Body of pancreas (tissue), 4 donors: ENCODE data around the gene LRP8. TPM values are rescaled to one million over a fixed set of nuclear protein-coding genes. Genes with fewer than 3 reads are reported as not detected.

Source experiments
- ATAC-seq: fragments of 150-250 bp; one replicate; pipeline ENCODE4 v1.9.1; 2016
- DNase-seq, 4 donors: peaks; one replicate each; pipeline ENCODE4 v3.0.0-alpha.2; 2019
- H3K27ac ChIP-seq, 4 donors: fragments of 200-600 bp; sonication (generic); 1 replicate in 3 of 4; 2 replicates in 1 of 4; pipeline versions ENCODE4 v1.5.1 to v1.6.1; 2016 to 2019; ENCODE audit warnings: mild to moderate bottlenecking in 1 of 4, mixed read lengths in 1 of 4, moderate library complexity in 1 of 4
- H3K27me3 ChIP-seq, 2 donors: fragments of 200-600 bp; sonication (generic); one replicate each; pipeline ENCODE4 v1.6.0; 2016; ENCODE audit warnings: mild to moderate bottlenecking in 1 of 2
- H3K36me3 ChIP-seq, 2 donors: fragments of 200-600 bp; sonication (generic); replicated peaks in 1 of 2; 2 replicates each; pipeline ENCODE4 v1.5.1; 2016; ENCODE audit warnings: low read depth in 2 of 2; ENCODE audit not compliant: insufficient read depth in 1 of 2
- H3K4me1 ChIP-seq: fragments of 200-600 bp; sonication (generic); one replicate; pipeline ENCODE4 v1.6.0; 2016
- H3K4me3 ChIP-seq, 2 donors: fragments of 200-600 bp; sonication (generic); 1 replicate in 1 of 2; 2 replicates in 1 of 2; pipeline ENCODE4 v1.5.1; 2016 to 2019
- H3K9me3 ChIP-seq, 3 donors: fragments of 200-600 bp; sonication (generic); 1 replicate in 2 of 3; 2 replicates in 1 of 3; pipeline ENCODE4 v1.5.1; 2016
- POLR2A ChIP-seq, 3 donors: fragments of 450-650 bp; IDR thresholded peaks; one replicate each; pipeline ENCODE4 v1.6.1; 2016; ENCODE audit warnings: antibody characterized with exemption in 3 of 3, mild to moderate bottlenecking in 2 of 3
- WGBS, 2 donors: methylation state at CpG; one replicate each; pipeline ENCODE4 v1.1.5; 2017; 5-methylcytosine and 5-hydroxymethylcytosine counted together
- intact Hi-C: fragments of 100-400 bp; cut with DNase I; formaldehyde crosslinking; loops from one replicate; pipeline ENCODE4 v1.15.1; 2023
- total RNA-seq, 2 donors: library from RNA; depleted of rRNA; stranded (reverse); fragments of >200 nt; gene quantifications; one replicate each; pipeline ENCODE4 v1.1.0, GENCODE V29; 2016
- TF ChIP-seq, protein P1 (sequence below), 7 experiments: fragments of 450-650 bp in 4 of 7; fragments of 200-600 bp in 3 of 7; sonication (generic) in 3 of 7; IDR thresholded peaks; one replicate each; pipeline ENCODE4 v1.5.1; 2016 to 2019; ENCODE audit warnings: antibody characterized with exemption in 7 of 7

The LRP8 gene
- total RNA-seq, 2 donors from 2014 or later, result 1.3 to 4.2 TPM

DNA sequence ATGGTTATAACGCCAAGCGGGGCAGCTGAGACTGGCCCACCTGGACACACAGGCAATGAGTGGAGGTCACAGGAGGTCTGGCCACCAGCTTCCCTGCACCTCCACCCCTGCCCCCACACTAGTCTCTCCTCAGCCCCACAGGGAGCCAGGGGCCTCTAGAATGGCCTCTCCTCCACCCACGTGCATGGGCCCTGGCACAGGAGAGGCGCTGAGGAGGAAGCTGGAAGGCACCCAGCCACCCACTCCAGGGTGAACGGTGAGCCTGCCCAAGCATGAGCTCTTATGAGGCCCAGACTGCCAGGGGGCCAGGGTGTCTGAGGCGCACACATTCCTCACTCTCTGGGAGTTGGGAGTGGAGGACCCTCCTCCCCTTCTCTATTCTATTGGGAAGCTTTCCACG lies 22.2 kb downstream of the LRP8 start:
- intact Hi-C loops, result no loop called here
- TF ChIP-seq, protein P1, sequence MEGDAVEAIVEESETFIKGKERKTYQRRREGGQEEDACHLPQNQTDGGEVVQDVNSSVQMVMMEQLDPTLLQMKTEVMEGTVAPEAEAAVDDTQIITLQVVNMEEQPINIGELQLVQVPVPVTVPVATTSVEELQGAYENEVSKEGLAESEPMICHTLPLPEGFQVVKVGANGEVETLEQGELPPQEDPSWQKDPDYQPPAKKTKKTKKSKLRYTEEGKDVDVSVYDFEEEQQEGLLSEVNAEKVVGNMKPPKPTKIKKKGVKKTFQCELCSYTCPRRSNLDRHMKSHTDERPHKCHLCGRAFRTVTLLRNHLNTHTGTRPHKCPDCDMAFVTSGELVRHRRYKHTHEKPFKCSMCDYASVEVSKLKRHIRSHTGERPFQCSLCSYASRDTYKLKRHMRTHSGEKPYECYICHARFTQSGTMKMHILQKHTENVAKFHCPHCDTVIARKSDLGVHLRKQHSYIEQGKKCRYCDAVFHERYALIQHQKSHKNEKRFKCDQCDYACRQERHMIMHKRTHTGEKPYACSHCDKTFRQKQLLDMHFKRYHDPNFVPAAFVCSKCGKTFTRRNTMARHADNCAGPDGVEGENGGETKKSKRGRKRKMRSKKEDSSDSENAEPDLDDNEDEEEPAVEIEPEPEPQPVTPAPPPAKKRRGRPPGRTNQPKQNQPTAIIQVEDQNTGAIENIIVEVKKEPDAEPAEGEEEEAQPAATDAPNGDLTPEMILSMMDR (IDR thresholded peaks at IDR 0.05), result no peak
- no peak for TF ChIP-seq POLR2A (IDR thresholded peaks at IDR 0.05)
- no peaks in the 10 kb centered on the region for H3K27me3 ChIP-seq
- no peaks in the 10 kb centered on the region for H3K36me3 ChIP-seq
- WGBS, 2 donors, result 58 to 72% methylated on average over 5 to 7 of the region's 7 CpGs
- H3K9me3 ChIP-seq, result no peaks in the 10 kb centered on the region
- peak overlapping the region in 2 of 4 donors; percentile 16 to 25 for H3K27ac ChIP-seq
- H3K4me1 ChIP-seq, result peaks cover 4% of the 10 kb centered on the region
- ATAC-seq, result no peak
- DNase-seq, result peak in 3 of 4 donors; percentile 21 to 32 (median 22)
- H3K4me3 ChIP-seq, result no peak overlapping the region

DNA sequence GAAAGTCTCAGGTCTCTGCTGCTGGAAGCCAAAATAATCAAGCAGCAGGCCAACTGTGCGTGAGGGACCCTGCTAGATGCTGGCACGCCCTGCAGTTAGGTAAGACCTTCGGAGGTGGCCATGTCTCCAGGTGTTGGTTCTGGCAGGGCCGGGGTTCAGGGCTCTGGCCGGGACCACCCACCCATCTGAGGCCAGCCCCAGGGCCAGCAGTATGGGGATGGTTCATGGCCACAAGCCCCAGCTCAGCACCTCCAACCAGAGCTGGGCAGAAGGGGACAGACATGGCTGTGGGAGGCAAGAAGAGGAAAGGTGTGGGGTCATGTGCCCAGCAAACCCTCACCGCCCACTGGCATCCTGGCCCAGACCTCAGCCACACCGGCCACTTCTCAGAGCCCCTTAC lies 23.3 kb downstream of the LRP8 start:
- no peak for DNase-seq
- intact Hi-C loops, result no loop called here
- H3K4me1 ChIP-seq, result peaks cover 4% of the 10 kb centered on the region
- H3K27ac ChIP-seq, result peak overlapping the region in 1 of 4 donors; percentile 52
- TF ChIP-seq POLR2A (IDR thresholded peaks at IDR 0.05), result no peak
- TF ChIP-seq, protein P1 (IDR thresholded peaks at IDR 0.05), result no peak
- H3K36me3 ChIP-seq, result no peaks in the 10 kb centered on the region
- no peak for ATAC-seq
- no peaks in the 10 kb centered on the region for H3K27me3 ChIP-seq
- WGBS, 2 donors, result 81 to 100% methylated on average over 1 to 7 of the region's 7 CpGs
- H3K4me3 ChIP-seq, result no peak overlapping the region
- no peaks in the 10 kb centered on the region for H3K9me3 ChIP-seq

DNA sequence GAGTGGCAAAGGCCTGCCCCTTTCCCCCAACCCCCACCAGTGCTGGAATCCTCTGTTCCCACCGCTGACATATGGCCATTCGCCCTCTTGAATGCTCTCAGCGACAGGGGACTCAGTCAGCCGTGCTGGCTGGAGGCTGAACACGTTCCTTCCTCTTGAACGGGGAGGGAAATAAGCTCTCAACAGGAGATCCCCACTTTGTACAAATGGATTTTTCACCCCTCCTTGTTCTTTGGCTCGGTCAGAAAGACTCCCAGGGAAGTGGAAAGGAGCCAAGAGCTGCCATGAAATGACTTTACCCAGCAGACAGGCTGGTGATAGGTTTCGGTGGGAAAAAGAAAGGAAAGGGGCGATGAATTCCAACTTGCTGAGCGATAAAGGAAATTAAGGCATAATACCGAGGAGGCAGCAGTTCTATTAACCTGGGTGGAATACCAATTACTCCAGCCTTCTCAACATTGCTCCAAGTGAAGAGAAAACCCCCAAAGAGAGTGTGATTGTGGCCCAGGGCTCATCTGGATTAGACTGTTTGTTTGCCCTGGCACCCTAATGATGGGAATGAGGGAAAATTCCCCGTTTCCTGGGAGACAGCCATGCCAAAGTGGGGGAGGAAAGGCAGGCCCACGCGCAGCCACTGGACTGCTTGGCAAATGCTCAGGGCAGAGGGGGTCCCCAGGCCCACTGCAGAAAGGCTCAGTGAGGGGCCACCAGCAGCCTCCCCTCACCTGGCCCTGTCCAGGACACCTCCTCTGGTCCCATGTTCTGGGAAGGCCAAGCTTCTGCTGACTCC lies 23.9 kb downstream of the LRP8 start:
- no peaks in the 10 kb centered on the region for H3K36me3 ChIP-seq
- H3K27me3 ChIP-seq, result no peaks in the 10 kb centered on the region
- no peaks in the 10 kb centered on the region for H3K9me3 ChIP-seq
- H3K4me3 ChIP-seq, result no peak overlapping the region
- WGBS, 2 donors, result 52 to 65% methylated on average over 12 to 14 of the region's 14 CpGs
- no peak for TF ChIP-seq POLR2A (IDR thresholded peaks at IDR 0.05)
- TF ChIP-seq, protein P1 (IDR thresholded peaks at IDR 0.05), result no peak
- intact Hi-C loops, result no loop called here
- peak overlapping the region in 3 of 4 donors; percentile 5 to 52 (median 15) for H3K27ac ChIP-seq
- ATAC-seq (peak; percentile 18), DNase-seq (no peak)
- peaks cover 4% of the 10 kb centered on the region for H3K4me1 ChIP-seq

DNA sequence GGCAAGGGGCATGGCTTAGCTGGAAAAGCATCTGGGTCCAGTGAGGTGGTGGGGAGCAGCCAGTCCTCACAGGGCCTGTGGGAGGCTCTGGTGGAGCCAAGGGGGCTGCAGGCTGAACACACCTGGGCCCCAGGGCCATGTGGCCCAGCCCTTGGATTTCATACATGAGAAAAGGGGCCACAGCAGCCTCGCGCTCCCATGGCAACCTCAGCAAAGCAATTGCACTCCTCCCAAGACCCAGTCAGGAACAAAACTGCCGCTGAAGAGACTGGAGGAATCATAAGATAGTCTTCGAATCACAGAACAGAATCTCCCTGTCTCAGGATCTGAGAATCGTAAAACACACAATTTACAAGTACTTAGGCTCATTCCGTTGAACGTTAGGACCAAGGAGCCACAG lies 24.6 kb downstream of the LRP8 start:
- no peak for DNase-seq
- no peak for TF ChIP-seq POLR2A (IDR thresholded peaks at IDR 0.05)
- TF ChIP-seq, protein P1 (IDR thresholded peaks at IDR 0.05), result no peak
- H3K4me1 ChIP-seq, result peaks cover 4% of the 10 kb centered on the region
- WGBS, 2 donors, result 86 to 89% methylated on average over 7 of the region's 7 CpGs
- H3K27me3 ChIP-seq, result no peaks in the 10 kb centered on the region
- no peaks in the 10 kb centered on the region for H3K9me3 ChIP-seq
- intact Hi-C loops, result no loop called here
- no peak overlapping the region for H3K4me3 ChIP-seq
- no peaks in the 10 kb centered on the region for H3K36me3 ChIP-seq
- peak overlapping the region in 2 of 4 donors; percentile 15 to 52 for H3K27ac ChIP-seq
- ATAC-seq, result no peak

DNA sequence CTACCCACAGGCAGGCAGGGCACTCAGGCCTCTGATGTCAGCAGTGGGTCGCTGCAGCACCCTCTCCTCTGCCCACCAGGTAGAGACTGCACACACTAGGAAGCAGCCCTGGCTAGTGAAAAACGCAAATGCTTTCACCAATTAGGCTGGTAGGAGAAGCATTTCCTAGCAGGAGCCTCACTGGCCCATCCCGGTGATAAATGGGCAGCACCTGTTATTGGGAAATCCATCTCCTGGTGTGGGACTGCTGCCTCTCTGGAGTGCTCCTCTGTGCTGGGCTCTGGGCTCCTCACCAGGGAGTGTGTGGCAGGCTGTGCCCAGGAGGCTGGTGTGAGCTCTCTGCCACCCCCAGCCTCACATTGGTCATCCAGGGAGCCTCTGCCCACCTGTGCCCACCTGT lies 28.6 kb downstream of the LRP8 start:
- DNase-seq, result no peak
- ATAC-seq, result no peak
- H3K27me3 ChIP-seq, result no peaks in the 10 kb centered on the region
- H3K4me1 ChIP-seq, result no peaks in the 10 kb centered on the region
- 69 to 100% methylated on average over 1 to 3 of the region's 3 CpGs for WGBS, 2 donors
- TF ChIP-seq POLR2A (IDR thresholded peaks at IDR 0.05), result no peak
- TF ChIP-seq, protein P1 (IDR thresholded peaks at IDR 0.05), result no peak
- no peak overlapping the region for H3K4me3 ChIP-seq
- H3K9me3 ChIP-seq, result no peaks in the 10 kb centered on the region
- intact Hi-C loops, result no loop called here
- no peaks in the 10 kb centered on the region for H3K36me3 ChIP-seq
- no peak overlapping the region for H3K27ac ChIP-seq
